GM10266 (cell line): Measurements from ENCODE around the gene SMYD5.

Experiments
- DNase-seq: peaks from one replicate; pipeline ENCODE4 v3.0.0; 2012; ENCODE audit errors: extremely low spot score
- TF ChIP-seq, protein P1 (sequence below): IDR thresholded peaks from 2 replicates; pipeline ENCODE4 v1.5.1; 2012; ENCODE audit warnings: mild to moderate bottlenecking, low read depth; ENCODE audit not compliant: control insufficient read depth, insufficient read depth; ENCODE audit errors: missing control alignments

Gene SMYD5

DNA sequence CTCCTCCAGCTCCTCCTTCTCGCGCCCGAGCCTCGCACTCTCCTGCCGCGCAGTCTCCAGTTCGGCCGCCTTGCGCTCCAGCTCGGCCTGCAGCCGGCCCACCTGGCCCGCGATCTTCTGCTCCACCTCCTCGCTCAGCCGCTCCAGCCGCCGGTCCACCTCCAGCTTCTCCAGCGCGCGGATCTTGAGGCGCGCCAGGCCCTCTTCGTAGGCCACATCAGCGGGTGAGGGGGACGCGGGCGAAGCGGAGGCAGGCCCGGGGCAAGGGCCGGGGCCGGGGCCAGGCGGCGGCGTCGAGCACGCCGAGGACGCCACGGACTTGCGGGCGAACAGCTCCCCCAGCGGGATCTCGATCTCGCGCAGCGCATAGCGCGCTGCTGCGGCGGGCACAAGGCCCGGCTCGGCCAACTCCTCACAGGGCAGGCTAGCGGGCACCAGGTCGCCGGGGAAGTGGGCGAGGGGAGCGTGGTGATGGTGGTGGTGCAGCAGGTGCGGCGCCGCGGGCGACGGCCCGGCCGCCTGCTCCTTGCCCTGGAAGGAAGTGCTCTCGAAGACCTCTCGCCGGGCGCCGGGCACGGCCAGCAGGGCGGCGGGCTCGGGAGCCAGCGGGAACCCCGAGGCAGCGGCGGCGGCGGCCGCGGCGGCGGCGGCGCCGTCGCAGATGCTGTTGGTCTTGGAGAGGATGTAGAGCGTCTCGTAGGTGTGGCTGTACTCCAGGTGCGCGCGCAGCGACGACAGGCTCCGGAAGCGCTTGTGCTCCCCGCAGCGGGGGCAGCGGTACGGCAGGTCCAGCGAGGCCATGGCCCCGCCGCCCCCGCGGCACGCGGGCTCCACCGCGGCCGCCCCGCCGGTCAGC lies 55.0 kb downstream of the SMYD5 start:
- DNase-seq: peak; percentile 65

DNA sequence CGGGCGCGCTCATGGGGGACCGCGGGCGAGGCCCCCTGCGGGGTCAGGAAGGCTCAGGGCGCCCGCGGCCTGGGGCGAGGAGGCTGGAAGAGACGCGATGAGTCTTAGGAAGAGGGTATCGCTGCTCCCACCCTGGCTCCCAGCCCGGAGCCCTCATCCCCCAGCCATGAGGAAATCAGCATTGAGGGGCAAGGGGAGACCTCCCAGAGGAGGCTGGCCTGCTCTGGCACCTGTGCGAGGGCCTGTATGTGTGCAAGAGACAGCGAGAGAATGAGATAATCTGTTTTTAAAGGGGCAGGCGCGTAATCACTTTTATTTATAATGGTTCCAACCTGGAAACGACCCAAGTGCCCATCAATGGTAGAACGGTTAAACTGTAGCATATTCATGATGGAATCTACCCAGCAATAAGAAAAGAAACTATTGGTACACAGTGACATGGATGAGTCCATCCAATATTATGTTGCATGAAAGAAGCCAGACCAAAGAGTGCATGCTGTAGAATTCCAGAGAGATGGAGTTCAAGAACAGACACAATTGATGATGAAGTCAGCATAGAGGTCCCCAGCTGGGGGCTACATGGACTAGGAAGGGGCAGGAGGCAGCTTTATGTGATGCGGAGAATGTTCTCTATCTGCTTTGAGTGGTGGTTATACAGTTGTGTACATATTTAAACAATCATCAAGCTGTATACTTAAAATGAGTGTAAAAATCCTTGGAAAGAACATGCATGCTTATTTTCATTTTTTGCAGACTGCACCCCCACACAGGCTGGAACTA lies 55.8 kb downstream of the SMYD5 start:
- TF ChIP-seq, protein P1, sequence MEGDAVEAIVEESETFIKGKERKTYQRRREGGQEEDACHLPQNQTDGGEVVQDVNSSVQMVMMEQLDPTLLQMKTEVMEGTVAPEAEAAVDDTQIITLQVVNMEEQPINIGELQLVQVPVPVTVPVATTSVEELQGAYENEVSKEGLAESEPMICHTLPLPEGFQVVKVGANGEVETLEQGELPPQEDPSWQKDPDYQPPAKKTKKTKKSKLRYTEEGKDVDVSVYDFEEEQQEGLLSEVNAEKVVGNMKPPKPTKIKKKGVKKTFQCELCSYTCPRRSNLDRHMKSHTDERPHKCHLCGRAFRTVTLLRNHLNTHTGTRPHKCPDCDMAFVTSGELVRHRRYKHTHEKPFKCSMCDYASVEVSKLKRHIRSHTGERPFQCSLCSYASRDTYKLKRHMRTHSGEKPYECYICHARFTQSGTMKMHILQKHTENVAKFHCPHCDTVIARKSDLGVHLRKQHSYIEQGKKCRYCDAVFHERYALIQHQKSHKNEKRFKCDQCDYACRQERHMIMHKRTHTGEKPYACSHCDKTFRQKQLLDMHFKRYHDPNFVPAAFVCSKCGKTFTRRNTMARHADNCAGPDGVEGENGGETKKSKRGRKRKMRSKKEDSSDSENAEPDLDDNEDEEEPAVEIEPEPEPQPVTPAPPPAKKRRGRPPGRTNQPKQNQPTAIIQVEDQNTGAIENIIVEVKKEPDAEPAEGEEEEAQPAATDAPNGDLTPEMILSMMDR: no peak
- DNase-seq: no peak

More for the DNA sequence above, 55.0 kb downstream of the SMYD5 start:
- TF ChIP-seq, protein P1: no peak

DNA sequence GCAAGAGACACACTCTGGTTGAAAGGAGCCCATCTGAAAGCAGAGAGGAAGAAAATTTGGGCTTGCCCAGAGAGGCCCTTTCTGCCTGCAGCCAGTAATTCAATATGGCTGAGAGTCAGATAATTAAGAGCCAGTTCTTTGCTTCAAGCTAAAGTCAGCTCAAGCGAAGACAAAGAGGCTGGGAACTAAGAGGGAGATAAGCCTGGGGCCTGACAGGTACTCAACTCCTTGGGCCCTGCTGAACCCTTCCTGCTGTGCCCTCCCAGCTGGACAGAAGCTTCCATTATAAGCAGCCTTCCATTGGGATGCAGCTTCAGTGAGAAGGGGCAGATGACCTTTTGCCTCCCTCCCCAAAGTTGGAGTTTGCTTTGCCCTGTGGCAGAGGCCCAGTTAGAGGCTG lies 58.2 kb downstream of the SMYD5 start:
- TF ChIP-seq, protein P1: no peak
- no peak for DNase-seq
